HL-60 (cell line): Measurements from ENCODE around the gene B3GALNT2.

ENCODE experiments used
- CTCF ChIP-seq: IDR thresholded peaks from one replicate; pipeline ENCODE4 v1.5.1; 2011; ENCODE audit warnings: low read length, control low read depth, inconsistent platforms; ENCODE audit not compliant: insufficient read depth
- GABPA ChIP-seq: IDR thresholded peaks from 2 replicates; pipeline ENCODE4 v1.6.1; 2012; ENCODE audit warnings: low read depth
- POLR2AphosphoS5 ChIP-seq: IDR thresholded peaks from 2 replicates; pipeline ENCODE4 v1.6.1; 2012; ENCODE audit warnings: low read depth
- REST ChIP-seq: IDR thresholded peaks from 2 replicates; pipeline ENCODE4 v1.6.1; 2012; ENCODE audit warnings: low read depth; ENCODE audit not compliant: insufficient replicate concordance
- SPI1 ChIP-seq: IDR thresholded peaks from 2 replicates; pipeline ENCODE4 v1.6.1; 2012; ENCODE audit warnings: low read depth, mild to moderate bottlenecking, borderline replicate concordance

- no peak for TF ChIP-seq CTCF
- no peak for TF ChIP-seq POLR2AphosphoS5
- no peak for TF ChIP-seq REST
- TF ChIP-seq SPI1: no peak
- TF ChIP-seq GABPA: no peak
Observed at GRCh38 chr1:235483090-235483489, 21.2 kb downstream of the B3GALNT2 start.
